Thyroid gland (tissue), 4 donors: ENCODE data around the gene DPEP1.

Experiments used
- CTCF ChIP-seq, 6 experiments: fragments of 200-600 bp in 3 of 6; fragments of 450-650 bp in 3 of 6; sonication (generic) in 3 of 6; IDR thresholded peaks; one replicate each; pipeline ENCODE4 v1.5.1; 2016 to 2019; ENCODE audit warnings: antibody characterized with exemption in 6 of 6, mild to moderate bottlenecking in 2 of 6, inconsistent platforms in 1 of 6, moderate library complexity in 1 of 6
- POLR2A ChIP-seq, 2 donors: fragments of 450-650 bp; IDR thresholded peaks; one replicate each; pipeline ENCODE4 v1.6.1; 2017; ENCODE audit warnings: antibody characterized with exemption in 2 of 2, mild to moderate bottlenecking in 2 of 2, moderate library complexity in 1 of 2

- no peak for TF ChIP-seq CTCF (IDR thresholded peaks at IDR 0.05)
- TF ChIP-seq POLR2A (IDR thresholded peaks at IDR 0.05) = no peak
Observed at GRCh38 chr16:89595330-89596060, 17.9 kb upstream of the DPEP1 start.
